ENCODE measurements around the gene SLC25A19.
A peak's percentile ranks its signal among the peaks of the same experiment; 100 is the strongest.
"Not testable (repeated sequence)": the region's sequence is repeated elsewhere in the genome, so short reads cannot be mapped to it uniquely, and the experiment has no call there.

Gene SLC25A19

DNA sequence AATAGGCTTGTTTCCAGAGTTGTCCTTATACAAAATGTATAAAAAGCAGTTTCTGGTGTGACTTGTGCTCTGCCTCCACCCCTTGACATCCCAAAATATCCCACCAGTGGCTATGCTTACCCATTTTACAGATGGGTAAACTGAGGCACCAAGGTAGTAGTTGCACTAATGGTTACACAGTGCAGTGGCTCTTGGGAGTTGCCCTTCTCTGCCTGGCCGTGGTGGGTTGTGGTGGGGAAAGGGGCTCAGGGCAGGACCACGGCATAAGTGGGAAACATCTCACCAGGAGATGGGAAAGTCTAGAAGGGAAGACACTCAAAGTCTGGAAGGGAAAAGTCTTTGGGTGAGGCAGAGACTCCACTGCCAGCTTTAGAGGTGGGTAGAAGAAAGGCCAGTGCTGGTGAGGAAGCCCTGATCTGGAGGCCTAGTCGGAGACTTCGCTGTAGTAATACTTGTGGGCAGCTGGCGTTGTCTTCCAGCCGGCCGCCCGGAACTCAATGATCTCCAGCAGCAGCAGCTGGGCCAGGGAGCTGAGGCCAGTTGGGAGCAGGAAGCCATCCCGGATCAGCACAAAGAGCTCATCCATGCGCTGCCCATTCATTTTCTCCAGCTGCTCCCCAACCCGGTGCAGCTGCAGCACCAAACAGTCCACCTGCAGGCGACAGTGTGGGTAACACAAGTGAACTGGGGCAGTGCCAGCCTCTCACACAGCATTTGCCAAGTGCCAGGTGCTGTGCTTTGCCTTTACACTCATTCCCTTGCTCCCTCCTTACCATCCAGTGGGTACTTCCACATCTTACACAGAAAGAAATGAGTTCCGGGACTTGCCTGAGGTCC, 22.7 kb downstream of the SLC25A19 start:
- Mint-ChIP-seq H3K27ac (peak overlapping the region; percentile 17), H3K4me3 (no peak overlapping the region), H3K9me3 (no peaks in the 10 kb centered on the region), H3K36me3 (ENCODE audit: low read depth) (peaks cover 51% of the 10 kb centered on the region), H3K27me3 (no peaks in the 10 kb centered on the region), H3K4me1 (ENCODE audit: low read depth) (peaks cover 42% of the 10 kb centered on the region)

DNA sequence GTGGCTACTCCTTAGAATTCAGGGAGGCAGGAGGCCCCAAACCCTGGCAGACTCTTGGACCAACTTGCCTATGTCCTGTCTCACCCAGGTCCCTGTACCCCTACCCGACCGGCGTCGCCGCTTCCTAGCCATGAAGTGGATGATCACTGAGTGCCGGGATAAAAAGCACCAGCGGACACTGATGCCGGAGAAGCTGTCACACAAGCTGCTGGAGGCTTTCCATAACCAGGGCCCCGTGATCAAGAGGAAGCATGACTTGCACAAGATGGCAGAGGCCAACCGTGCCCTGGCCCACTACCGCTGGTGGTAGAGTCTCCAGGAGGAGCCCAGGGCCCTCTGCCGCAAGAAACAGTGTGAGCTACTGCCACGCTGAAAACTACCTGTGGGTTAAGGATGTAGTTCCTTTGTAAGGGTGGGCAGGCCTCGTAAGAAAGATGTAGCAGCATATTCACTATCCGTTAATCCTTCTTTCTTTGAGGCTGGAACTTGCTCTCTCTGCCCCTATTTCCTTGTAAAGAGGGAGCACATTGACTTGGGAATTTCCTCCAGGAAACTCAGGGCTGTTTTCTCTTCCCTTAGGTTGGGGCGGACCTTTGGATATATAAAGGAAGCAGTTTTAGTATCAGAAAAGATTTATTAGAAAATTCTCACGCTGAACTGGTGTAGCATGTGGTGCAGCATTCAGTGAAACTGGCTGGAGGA, 23.5 kb downstream of the SLC25A19 start:
- Mint-ChIP-seq H3K27me3 (no peaks in the 10 kb centered on the region), H3K4me1 (ENCODE audit: low read depth) (peaks cover 44% of the 10 kb centered on the region), H3K9me3 (no peaks in the 10 kb centered on the region), H3K4me3 (no peak overlapping the region), H3K27ac (peak overlapping the region; percentile 55), H3K36me3 (ENCODE audit: low read depth) (peaks cover 51% of the 10 kb centered on the region)

DNA sequence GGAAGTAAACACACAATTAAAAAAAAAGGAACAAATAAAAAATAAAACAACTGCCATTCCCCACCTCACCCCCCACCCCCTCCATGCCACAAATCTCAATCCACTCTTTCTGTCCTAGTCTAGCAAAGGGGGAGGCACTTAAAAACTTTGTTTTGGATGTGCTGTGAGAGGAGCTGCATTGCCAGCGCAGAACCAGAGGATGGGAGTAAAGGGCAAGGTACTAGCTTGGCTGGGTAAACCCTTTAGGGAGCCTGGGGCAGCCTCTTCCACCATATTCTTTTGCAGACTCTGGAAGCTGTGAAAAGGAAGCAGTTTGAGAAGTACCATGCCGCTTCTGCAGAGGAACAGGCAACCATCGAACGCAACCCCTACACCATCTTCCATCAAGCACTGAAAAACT, 26.2 kb downstream of the SLC25A19 start:
- Mint-ChIP-seq H3K27ac (peak overlapping the region; percentile 99), H3K4me3 (peak overlapping the region; percentile 100), H3K27me3 (no peaks in the 10 kb centered on the region), H3K36me3 (ENCODE audit: low read depth) (peaks cover 55% of the 10 kb centered on the region), H3K4me1 (ENCODE audit: low read depth) (peaks cover 57% of the 10 kb centered on the region), H3K9me3 (no peaks in the 10 kb centered on the region)

DNA sequence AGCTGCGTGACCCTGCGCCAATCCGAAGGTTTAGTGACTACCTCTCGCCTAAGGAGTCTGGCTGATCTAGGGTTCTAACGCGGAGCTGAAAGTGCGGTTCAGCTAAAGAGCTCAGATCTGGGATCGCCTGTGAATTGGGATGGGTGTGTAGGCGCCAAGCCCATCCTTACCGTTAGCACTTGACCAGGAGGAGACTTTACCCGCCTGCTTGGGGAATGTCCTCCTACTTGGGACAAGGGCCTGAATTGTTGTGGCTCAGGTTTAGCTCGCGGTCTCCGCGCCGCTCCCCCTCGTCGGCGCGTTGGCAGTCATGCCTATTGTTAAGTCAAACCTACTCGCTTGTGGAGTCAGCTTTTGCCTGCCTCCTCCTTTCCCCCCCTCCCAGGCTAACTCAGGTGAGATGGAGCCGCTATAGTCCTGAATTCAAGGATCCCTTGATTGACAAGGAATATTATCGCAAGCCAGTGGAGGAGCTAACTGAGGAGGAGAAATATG, 27.1 kb downstream of the SLC25A19 start:
- Mint-ChIP-seq H3K4me1 (ENCODE audit: low read depth) (peaks cover 62% of the 10 kb centered on the region), H3K36me3 (ENCODE audit: low read depth) (peaks cover 57% of the 10 kb centered on the region)

DNA sequence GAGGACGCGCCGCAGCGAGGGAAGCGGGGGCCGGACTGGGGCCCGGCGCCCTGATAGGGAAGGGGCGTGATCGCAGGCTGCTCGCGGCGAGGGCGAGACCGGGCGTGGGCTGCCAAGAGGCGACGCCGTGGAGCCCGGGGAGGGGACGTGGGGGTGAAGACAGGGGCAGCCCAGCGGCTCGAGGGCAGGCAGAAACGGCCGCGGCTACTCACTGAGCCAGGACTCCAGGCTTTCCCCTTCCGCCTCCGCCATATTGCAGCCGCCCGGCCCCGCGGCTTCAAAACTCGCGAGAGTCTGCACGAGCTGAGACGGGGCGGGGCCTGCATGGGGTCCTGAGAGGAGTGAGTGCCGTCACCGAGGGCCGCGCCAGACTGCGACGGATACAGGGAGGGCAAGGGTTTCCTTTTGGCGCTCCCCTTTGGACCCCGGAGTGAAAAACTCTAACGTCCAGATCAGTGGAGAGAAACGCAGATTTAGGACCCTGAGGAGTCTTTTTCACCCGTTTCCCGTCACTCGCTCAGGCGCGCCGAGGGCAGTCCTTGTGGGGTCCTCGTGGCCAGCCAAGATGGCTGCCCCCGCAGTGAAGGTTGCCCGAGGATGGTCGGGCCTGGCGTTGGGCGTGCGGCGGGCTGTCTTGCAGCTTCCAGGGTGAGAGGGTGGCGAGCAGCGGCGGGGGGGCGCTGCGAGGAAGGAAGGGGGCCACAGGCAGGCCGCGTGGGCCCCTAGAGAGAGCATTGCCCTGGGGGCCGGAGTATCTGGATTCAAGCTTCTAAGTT, 27.7 kb downstream of the SLC25A19 start, which contains the start of the genes GGA3 and MRPS7:
Gene GGA3, minus strand, starts transcription at position 271 of the 776 bp plus-strand sequence. Its CDS starts 19 bp downstream, at position 252.
Gene MRPS7, plus strand, starts transcription at position 544 of the 776 bp plus-strand sequence. Its CDS starts 22 bp downstream, at position 566.
- no peaks in the 10 kb centered on the region for H3K27me3 Mint-ChIP-seq
- no peaks in the 10 kb centered on the region for H3K9me3 Mint-ChIP-seq
- peak within 1 kb of the TSS; percentile 99 for H3K27ac Mint-ChIP-seq
- H3K36me3 Mint-ChIP-seq (ENCODE audit: low read depth): peaks cover 51% of the 10 kb centered on the region
- H3K4me3 Mint-ChIP-seq: peak within 1 kb of the TSS; percentile 100
- H3K4me1 Mint-ChIP-seq (ENCODE audit: low read depth): peaks cover 68% of the 10 kb centered on the region

More for the DNA sequence above, 27.1 kb downstream of the SLC25A19 start:
- Mint-ChIP-seq H3K27ac (peak overlapping the region; percentile 99), H3K4me3 (peak overlapping the region; percentile 100), H3K9me3 (no peaks in the 10 kb centered on the region), H3K27me3 (no peaks in the 10 kb centered on the region)

DNA sequence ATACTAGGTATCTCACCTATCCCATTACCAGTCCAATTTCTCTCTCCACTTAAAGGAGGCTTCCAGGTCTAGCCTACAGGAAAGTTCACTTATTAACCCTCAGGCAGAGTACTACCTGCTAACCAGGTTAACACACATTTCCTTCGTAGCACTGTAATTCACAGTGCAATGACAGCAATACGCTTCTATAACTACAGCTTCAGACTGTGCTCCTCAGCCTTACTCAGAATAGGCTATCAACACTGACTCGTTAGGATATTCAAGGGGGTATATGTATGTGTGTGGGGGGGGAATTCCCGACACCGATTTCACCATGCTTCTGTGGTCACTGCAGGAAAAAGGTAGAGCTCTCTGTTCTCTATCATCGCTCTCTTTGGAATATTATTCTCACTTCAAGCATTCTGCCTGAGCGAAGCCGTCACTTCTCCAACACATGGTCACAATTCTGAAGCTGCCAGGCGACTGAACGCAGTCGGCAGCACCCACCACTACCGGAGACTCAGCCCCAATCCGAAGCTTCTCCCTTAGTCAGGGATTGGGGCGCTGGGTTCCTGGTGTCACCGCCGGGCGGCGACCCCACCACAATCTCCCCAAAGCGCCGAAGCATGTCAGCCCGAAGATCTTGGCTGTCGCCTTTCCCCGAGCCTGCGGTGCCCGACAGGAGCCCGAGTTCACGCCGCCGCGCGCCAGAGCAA, 28.4 kb downstream of the SLC25A19 start:
- Mint-ChIP-seq H3K9me3 (no peaks in the 10 kb centered on the region), H3K27ac (peak overlapping the region; percentile 99), H3K4me1 (ENCODE audit: low read depth) (peaks cover 76% of the 10 kb centered on the region), H3K36me3 (ENCODE audit: low read depth) (peaks cover 44% of the 10 kb centered on the region), H3K4me3 (peak overlapping the region; percentile 100), H3K27me3 (no peaks in the 10 kb centered on the region)

DNA sequence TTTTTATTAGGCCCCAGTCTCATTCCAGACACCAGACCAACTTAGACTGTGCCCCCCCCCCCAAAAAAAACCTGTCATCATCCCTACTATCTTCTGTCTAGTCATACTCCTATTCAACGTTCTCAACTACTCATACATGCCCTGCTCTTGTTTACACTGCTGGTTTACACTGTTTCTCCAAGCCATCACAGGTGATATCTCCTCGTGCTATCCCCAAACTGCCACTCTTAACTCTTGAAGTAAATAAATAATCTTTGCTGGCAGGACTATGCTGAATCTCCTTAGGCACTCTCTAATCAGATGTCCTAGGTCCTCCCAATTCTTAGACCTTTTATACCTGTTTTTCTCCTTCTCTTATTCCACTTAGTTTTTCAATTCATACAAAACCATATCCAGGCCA, 32.0 kb downstream of the SLC25A19 start:
- H3K4me3 Mint-ChIP-seq, H3K9me3 Mint-ChIP-seq, H3K27me3 Mint-ChIP-seq: not testable (repeated sequence)
- Mint-ChIP-seq H3K4me1 (ENCODE audit: low read depth) (peaks cover 85% of the 10 kb centered on the region), H3K36me3 (ENCODE audit: low read depth) (peaks cover 13% of the 10 kb centered on the region), H3K27ac (peak overlapping the region; percentile 28)

DNA sequence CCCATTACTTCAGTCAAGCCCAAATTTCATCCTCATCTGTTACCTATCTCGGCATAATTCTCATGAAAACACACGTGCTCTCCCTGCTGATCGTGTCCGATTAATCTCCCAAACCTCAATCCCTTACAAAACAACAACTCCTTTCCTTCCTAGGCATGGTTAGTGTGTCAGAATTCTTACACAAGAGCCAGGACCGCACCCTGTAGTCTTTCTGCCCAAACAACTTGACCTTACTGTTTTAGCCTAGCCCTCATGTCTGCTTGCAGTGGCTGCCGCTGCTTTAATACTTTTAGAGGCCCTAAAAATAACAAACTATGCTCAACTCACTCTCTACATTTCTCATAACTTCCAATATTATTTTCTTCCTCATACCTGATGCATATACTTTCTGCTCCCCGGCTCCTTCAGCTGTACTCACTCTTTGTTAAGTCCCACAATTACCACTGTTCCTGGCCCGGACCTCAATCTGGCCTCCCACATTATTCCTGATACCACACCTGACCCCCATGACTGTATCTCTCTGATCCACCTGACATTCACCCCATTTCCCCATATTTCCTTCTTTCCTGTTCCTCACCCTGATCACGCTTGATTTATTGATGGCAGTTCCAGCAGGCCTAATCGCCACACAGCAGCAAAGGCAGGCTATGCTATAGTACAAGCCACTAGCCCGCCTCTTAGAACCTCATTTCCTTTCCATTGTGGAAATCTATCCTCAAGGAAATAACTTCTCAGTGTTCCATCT, 33.1 kb downstream of the SLC25A19 start:
- Mint-ChIP-seq H3K4me1 (ENCODE audit: low read depth) (peaks cover 93% of the 10 kb centered on the region), H3K27ac (peak overlapping the region; percentile 47)
- not testable (repeated sequence) for H3K4me3 Mint-ChIP-seq

DNA sequence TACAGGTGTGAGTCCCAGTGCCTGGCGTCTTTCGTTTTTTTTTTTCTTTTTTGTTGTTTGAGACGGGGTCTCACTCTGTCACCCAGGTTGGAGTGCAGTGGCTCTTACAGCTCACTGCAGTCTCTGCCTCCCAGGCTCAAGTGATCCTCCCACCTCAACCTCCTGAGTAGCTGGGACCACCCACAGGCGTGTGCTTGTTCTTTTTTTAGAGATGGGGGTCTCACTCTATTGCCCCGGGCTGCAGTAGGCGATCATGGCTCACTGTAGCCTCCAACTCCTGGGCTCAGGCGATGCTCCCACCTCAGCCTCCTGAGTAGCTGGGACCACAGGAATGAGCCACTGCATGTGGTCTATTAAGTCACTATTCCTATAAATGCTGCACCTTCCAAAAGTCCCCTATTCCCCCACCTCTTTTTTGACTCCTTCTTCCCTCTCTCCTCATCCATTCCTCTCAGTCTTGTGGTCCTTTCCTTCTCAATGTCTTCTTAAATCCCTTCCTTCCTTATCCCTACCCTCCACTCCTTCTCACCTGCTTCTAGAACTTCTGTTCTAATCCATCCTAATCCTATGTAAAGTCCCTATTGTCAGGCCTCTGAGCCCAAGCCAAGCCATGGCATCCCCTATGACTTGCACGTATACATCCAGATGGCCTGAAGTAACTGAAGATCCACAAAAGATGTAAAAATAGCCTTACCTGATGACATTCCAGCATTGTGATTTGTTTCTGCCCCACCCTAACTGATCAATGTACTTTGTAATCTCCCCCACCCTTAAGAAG, 37.0 kb downstream of the SLC25A19 start:
- no peaks in the 10 kb centered on the region for H3K27me3 Mint-ChIP-seq
- peaks cover 12% of the 10 kb centered on the region for H3K36me3 Mint-ChIP-seq (ENCODE audit: low read depth)
- peaks cover 90% of the 10 kb centered on the region for H3K4me1 Mint-ChIP-seq (ENCODE audit: low read depth)
- H3K27ac Mint-ChIP-seq: peak overlapping the region; percentile 83
- no peaks in the 10 kb centered on the region for H3K9me3 Mint-ChIP-seq
- H3K4me3 Mint-ChIP-seq: no peak overlapping the region

More for the DNA sequence above, 33.1 kb downstream of the SLC25A19 start:
- H3K9me3 Mint-ChIP-seq, H3K27me3 Mint-ChIP-seq: not testable (repeated sequence)
- H3K36me3 Mint-ChIP-seq (ENCODE audit: low read depth): peaks cover 11% of the 10 kb centered on the region

DNA sequence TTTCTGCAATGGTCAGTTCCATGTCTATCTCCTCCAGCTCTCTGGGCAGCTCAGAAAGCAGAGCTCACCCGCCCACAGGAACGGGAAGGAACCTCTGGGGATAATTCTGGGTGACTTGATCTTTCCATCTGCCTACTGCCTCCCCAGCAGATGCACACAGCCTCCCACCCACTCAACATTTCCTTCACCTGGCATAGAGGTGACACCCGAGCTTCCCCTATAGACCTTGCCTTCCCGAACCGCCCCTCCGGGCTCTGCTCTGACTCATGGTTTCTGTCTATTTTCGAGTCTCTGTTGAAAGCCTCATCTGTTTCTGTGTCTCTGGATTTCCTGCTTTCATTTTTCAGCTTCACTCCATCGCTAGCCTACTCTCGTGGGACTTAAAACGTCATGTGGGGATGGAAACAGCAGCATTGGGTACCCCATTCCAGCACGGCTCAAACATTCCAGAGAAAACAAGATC, 39.2 kb downstream of the SLC25A19 start:
- H3K27me3 Mint-ChIP-seq: no peaks in the 10 kb centered on the region
- H3K27ac Mint-ChIP-seq: peak overlapping the region; percentile 95
- no peaks in the 10 kb centered on the region for H3K9me3 Mint-ChIP-seq
- peaks cover 81% of the 10 kb centered on the region for H3K4me1 Mint-ChIP-seq (ENCODE audit: low read depth)
- H3K4me3 Mint-ChIP-seq: peak overlapping the region; percentile 71
- H3K36me3 Mint-ChIP-seq (ENCODE audit: low read depth): peaks cover 30% of the 10 kb centered on the region

DNA sequence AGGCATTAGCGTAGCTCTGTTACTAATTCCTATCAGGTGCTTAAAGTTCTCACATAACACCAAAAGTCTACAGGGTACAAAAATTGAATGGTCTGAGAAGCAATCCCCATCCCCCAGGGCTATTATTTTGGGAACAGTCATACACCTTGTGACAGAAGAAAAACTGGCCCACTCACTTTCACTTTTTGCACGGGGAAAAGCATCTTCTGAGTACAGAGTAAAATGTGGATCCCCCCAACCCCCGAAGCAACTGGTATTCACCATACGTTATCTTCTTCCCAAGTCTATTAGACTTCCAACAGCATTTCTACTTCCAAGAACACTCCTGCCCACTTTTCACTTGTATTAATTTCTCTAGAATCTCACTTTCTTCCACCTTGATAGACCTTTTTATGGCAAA, 39.7 kb downstream of the SLC25A19 start:
- Mint-ChIP-seq H3K4me3 (peak overlapping the region; percentile 71), H3K9me3 (no peaks in the 10 kb centered on the region), H3K27me3 (no peaks in the 10 kb centered on the region), H3K27ac (peak overlapping the region; percentile 95), H3K36me3 (ENCODE audit: low read depth) (peaks cover 32% of the 10 kb centered on the region), H3K4me1 (ENCODE audit: low read depth) (peaks cover 81% of the 10 kb centered on the region)

DNA sequence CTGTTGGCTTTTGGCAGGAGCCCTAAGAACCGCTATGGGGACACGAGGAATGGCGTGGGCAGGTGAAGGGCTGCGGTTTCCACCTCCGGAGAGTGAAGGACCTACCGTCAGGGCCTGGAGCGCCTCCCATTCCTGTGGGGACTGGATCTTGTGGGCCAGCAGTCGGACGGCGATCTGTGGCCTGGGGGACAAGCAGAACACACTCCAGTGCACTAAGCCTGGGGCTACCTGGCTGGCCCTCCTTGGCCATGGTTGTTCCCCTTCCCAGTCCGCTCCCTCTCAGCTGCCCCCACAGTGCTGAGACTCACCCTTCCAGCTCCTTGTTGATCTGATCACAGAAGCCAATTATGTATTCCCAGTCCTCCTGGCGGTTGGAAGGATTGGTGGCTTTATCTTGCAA, 42.8 kb downstream of the SLC25A19 start:
- peaks cover 83% of the 10 kb centered on the region for H3K4me1 Mint-ChIP-seq (ENCODE audit: low read depth)
- no peaks in the 10 kb centered on the region for H3K9me3 Mint-ChIP-seq
- no peaks in the 10 kb centered on the region for H3K27me3 Mint-ChIP-seq
- H3K36me3 Mint-ChIP-seq (ENCODE audit: low read depth): peaks cover 58% of the 10 kb centered on the region
- H3K4me3 Mint-ChIP-seq: no peak overlapping the region
- peak overlapping the region; percentile 7 for H3K27ac Mint-ChIP-seq

DNA sequence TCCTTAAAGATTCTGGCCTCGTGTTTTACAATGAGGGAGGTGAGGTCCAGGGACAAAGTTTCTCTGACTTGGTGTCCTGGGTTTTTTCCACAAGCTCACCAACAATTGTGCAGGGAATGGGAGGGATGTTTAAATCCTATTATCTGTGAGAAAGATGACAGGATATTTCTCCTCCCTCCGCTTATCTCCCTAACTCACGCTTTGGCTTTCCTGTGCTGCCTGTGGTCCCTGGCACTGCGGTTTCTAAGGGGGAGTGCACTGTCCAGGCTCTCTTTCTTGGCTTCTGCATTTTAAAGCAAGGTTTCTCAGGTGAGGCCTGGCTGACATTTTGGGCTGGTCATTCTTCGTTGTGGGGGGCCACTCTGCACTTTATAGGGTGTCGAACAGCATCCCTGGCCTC, 44.2 kb downstream of the SLC25A19 start:
- no peak overlapping the region for H3K27ac Mint-ChIP-seq

More for the DNA sequence above, 44.2 kb downstream of the SLC25A19 start:
- Mint-ChIP-seq H3K36me3 (ENCODE audit: low read depth) (peaks cover 60% of the 10 kb centered on the region), H3K27me3 (no peaks in the 10 kb centered on the region), H3K4me1 (ENCODE audit: low read depth) (peaks cover 79% of the 10 kb centered on the region), H3K9me3 (no peaks in the 10 kb centered on the region), H3K4me3 (peak overlapping the region; percentile 45)

All from stimulated activated naive CD8-positive, alpha-beta T cell treated with anti-CD3 and anti-CD28 coated beads, Interleukin-15, Interleukin-2, amounts not matched to agents 100 ng/mL and 50 ng/mL, for 24 hours (primary cell).